GM21529 (cell line): ENCODE measurements around the gene AKT3.
A peak's percentile ranks its signal among the peaks of the same experiment; 100 is the strongest.
"Not testable (repeated sequence)": the region's sequence is repeated elsewhere in the genome, so short reads cannot be mapped to it uniquely, and the experiment has no call there.

ENCODE experiments used
- ATAC-seq: cut with Tn5 transposase; IDR thresholded peaks from one replicate; pipeline ENCODE4 v1.9.1; 2021; ENCODE audit not compliant: unreplicated experiment

AKT3 gene

DNA sequence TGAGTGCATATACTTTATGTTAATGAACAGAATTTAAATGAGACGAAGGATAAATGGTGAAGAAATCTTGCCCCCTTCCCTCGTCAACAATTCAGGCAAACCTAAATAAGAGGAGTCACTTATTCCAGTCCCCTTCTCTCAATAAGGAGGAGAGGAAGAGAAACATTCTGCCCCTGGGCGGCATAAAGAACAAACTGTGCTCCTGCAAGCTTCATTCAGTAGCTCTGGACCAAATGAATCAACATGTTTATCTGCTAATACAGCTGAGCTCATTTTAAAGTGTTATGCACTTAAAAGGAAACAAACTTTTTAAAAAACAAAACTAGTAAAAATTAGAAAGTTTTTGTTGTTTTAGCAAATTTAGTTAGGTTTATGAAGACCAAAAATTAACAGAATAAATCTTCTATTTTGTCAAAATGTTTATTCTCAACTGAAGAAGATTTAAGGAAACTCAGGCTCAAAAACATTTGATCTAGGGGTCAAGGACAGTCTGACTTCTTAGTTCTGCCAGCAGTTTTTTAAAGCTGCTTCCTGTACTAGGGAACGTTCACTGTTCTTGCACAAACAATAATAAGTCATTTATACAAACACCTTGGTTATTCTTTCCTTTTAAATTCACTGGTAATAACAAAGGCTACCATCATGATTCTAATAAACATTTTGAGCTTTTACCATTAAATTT, 58.3 kb downstream of the AKT3 start:
- ATAC-seq, result no peak

DNA sequence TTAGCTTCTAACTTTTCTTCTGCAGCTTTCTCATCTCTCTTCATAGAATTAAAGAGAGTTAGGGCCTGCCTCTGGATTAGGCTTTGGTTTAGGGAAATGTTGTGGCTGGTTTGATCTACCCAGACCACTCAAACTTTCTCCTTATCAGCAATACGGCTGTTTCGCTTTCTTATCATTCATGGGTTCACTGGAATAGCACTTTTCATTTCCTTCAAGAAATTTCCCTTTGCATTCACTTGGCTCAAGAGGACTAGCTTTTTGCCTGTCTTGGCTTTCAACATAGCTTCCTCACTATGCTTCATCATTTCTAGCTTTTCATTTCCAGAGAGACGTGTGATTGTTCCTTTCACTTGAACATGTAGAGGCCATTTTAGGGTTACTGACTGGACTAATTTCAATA, 59.6 kb downstream of the AKT3 start:
- no peak for ATAC-seq

DNA sequence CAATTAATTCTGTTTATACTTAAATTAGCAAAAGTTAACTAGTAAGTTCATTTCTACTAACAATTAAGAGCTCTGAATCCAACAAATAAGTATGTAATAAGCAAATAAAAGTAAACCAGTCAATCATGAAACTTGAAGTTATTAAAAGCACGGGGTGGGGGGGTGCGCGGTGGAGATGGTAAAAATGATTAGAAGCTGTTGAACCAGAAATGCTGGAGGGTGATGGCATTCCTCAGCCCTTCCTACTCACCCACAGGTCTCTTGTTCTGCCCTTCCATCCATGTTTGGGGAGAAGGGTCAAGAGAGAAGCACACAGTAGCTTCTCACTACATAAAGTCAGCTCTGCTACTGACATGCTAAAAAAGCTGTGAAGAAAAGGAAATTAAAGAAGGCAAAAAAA, 63.5 kb downstream of the AKT3 start:
- no peak for ATAC-seq

DNA sequence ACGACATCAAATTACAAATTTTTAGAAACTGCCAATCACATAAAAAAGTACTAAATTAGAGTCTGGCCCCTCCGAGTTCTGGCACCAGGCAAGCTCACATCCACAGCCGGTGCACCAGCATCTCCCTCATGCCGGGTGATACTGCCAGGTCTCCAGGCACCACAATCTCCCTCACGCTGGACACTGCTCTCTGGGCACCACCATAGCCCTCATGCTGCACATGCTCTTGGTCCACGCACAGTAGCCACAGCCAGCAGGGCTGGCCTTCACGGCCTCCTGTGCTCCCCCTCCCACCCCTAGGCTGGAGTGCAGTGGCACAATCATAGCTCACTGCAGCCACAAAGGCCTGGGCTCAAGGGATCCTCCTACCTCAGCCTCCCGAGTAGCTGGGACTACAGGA, 65.5 kb downstream of the AKT3 start:
- ATAC-seq, result no peak

DNA sequence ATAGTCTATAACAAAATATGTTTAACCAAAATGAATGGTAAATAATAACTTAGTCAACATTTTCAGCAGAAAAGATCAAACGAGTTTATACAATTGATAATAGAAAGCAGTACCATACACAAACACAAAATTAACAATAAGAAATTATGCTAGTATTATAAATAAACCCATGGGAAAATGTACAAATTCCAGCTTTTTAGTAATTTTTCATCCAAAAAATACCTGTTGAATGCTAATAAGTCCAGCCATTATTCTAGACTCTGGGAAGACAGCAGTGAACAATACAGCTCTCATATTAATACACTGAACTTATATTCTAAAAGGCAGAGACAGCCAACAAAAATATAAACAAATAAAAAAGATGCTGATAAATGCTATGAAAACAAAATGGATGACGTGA, 66.3 kb downstream of the AKT3 start:
- ATAC-seq, result no peak

DNA sequence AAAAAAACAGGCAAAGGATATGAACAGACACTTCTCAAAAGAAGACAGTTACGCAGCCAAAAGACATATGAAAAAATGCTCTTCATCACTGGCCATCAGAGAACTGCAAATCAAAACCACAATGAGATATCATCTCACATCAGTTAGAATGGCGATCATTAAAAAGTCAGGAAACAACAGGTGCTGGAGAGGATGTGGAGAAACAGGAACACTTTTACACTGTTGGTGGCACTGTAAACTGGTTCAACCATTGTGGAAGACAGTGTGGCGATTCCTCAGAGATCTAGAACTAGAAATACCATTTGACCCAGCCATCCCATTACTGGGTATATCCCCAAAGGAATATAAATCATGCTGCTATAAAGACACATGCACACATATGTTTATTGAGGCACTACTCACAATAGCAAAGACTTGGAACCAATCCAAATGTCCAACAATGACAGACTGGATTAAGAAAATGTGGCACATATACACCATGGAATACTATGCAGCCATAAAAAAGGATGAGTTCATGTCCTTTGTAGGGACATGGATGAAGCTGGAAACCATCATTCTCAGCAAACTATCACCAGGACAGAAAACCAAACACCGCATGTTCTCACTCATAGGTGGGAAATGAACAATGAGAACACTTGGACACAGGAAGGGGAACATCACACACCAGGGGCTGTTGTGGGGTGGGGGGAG, 77.5 kb downstream of the AKT3 start:
- ATAC-seq, result not testable (repeated sequence)

DNA sequence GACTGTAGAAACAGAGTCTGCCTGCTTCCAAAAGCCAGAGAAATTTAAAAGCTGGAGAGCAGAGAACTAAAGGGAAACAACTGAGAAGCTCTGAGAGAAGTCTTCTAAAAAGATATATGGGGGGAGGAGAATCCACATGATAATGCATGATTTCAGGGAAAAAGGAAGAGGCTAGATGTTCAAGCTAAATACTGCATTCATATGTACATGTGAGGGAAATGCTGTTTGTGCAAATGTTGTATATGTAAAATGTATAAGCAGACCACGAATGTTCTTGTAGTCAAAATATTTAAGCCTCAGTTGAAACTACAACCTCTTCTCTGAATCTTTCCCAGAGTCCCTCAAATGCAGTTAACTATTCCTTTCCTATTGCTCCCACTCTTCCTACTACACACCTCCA, 79.2 kb downstream of the AKT3 start:
- no peak for ATAC-seq

DNA sequence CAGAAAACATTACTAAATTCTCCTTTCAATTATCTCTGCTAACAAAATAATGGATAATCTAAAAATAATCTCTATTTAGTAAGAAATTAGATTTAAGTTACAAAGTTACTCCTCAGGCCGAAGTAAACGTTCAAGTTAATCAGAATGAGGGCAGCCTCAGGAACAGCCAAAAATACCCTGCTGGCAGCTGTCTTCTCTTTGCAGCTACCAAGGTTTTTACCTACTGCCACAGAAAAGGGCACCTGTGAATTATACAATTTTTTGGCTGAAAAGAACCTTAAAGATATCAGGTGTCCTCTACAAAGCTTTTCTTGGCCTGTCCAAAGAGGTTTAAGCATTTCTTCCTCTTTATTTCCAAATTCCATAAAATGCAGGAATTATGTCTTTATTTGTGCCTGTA, 84.4 kb downstream of the AKT3 start:
- ATAC-seq, result no peak

DNA sequence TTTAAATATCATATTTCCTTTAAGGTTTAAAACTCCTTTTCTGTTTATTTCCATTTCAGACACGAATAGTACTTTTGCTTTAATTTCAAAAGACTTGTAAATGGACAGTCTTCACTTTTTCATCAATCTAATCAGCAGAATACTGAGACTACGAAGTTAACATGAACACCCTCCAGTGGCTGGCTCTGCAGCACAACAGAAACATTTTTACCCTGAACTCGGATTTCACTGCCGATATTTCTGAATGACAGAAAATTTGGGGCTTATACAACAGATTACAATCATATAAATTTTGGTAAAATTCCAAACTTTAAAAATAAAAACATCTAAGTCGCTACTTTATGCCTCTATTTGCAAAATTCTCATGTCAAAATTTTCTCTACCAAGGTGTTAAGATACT, 86.2 kb downstream of the AKT3 start:
- no peak for ATAC-seq

DNA sequence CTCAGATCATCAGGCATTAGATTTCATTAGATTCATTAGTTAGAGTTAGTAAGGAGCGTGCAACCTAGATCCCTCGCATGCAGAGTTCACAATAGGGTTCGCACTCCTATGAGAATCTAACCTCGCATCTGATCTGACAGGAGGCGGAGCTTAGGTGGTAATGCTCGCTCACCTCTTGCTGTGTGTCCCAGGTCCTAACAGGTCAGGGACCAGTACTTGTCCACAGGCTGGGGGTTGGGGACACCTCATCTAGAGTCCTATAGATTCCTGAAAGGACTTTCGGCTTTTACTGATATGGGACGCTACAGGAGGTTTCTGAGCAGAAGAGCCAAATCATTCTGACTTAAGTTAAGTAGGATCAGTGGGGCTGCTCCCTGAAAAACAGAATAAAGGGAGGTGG, 91.4 kb downstream of the AKT3 start:
- ATAC-seq, result no peak

DNA sequence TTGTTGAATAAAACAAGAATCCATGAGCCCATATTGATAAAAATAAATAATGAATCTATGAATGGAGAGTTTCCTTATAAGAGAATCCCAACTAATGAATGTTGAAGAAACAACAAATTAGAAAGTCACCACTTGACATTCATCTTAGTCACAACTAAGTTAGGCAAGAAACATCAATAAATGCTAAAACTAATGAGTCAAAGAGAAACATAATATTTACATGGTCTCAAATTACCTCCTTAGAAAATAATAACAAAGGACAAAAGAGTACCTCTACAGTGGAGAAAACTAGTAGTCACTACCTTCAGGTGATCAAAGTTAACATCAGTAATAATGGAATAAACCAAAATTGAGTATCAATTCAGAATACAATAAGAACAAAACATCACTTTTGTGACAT, 93.5 kb downstream of the AKT3 start:
- ATAC-seq, result no peak

DNA sequence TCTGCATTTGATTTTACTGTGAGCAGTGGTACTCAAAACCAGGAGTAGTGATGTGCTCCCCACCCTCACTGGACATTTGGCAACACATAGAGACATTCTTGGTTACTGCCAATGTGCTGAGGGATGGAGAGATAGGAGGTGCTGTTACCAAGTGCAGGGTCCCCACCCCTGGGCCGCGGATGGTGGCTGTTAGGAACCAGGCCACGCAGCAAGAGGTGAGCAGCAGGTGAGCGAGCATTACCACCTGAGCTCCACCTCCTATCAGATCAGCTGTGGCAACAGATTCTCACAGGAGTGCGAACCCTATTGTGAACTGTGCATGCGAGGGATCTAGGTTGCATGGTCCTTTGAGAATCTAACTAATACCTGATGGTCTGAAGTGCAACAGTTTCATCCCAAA, 95.7 kb downstream of the AKT3 start:
- no peak for ATAC-seq

DNA sequence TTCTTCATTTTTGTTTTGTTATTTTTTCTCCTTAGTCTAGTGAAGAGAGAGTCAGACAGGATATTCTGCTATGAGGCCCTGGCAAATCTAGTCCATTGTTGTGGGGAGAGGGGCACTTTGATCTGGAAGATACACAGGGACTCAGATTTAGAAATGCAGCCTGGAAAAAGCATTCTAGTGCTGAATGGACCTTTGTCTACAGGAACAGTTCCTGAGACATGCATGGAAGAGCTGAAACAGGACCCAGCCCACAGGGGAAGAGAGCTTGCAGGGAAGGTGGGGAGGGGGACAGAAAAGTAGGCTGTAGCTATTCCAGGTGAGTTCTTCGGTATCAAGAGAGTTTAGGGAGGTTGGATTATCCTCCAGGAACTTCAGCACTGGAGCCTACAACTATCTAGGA, 98.5 kb downstream of the AKT3 start:
- no peak for ATAC-seq

DNA sequence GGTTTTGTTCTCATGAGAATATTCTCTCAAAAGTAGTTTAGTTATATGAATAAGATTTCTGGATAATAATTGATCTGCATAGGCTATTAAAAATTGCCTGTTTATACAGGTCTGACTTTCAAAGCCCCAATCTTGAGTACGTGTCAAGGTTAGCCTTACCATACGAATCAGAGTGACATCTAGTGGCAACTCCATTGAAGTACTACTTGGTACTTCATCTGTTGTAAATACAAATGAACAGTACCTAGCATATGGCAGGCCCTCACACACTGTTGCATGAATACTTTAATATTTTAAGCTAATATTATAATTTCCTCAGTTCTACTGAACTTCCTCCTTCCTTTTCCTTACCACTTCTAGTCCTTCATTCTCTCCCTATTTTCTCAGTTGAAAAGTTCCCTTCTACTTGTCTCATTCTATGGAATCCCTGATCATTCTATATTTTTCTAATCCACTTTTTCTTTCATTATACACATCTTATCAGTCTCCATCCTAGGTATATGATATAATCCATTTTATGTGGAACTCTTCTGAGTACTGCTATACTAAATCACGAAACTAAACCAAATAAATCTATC, 101.2 kb downstream of the AKT3 start:
- peak; percentile 99 for ATAC-seq

DNA sequence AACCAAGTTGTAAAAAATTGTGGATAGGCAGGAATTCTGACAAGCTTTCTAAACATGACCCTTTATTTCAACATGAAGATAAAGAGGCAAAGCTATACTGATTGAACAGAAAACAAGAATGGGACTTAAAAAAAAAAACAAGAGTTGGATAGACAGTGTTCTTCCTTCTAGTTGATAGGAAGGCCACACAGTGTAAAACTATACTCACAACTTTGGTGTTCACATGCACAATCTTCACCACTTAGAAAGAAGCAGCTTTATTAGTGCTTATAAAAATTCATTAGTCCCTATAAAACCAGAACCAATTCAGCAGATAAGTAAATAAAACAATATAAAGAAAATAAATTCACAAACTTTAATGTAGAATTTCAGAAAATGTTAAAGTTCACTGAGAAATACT, 101.8 kb downstream of the AKT3 start:
- ATAC-seq, result no peak

DNA sequence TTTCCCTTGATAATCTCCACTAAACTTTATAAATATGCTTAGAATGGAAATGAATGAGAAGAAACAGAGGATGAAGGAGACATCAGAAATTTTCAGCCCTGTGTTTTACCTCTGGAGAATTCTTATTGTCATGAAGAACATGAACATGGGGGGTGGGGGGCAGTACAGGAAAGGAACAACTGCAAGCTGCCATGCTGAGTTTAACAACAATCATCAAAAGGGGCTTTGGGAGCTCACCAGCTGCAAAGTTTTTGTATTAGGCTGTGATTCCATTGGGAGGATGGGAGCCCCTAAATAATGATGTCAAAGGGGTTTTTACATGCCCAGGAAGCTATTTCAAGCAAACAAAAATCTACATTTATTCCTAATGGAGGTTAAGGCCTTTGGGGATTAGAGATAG, 103.3 kb downstream of the AKT3 start:
- no peak for ATAC-seq

DNA sequence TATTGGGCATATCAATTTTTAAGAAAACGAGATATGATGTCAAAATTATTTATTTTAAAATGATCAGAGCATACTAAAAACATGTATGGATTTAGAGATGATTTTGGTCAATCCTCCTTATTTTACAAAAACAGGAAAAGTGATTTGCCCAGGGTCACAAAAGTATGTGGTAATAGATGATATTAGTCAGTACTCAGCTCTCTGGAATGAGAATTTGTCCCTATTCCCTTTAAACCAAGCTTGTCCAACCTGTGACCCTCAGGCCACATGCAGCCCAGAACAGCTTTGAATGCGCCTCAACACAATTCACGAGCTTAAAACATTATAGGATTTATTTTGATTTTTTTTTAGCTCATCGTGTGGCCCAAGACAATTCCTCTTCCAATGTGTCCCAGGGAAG, 104.7 kb downstream of the AKT3 start:
- no peak for ATAC-seq

DNA sequence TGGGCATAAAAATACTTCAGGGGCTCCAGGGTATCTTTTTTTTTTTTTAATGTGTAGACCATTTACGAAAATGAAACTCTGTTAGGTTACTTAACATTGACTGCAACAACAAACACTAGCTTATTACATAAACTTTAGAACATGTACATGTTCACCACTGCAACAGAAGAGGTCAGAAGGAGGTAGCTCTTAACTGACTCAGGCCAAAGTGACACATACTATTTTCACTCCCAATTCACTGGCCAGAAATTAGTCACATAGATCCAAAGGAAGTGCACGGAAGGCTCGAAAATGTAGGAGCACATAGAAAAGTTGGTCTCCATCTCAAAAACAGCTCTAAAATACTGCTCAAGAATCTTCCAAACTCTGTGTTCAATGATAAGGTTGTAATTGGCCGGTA, 107.2 kb downstream of the AKT3 start:
- no peak for ATAC-seq

DNA sequence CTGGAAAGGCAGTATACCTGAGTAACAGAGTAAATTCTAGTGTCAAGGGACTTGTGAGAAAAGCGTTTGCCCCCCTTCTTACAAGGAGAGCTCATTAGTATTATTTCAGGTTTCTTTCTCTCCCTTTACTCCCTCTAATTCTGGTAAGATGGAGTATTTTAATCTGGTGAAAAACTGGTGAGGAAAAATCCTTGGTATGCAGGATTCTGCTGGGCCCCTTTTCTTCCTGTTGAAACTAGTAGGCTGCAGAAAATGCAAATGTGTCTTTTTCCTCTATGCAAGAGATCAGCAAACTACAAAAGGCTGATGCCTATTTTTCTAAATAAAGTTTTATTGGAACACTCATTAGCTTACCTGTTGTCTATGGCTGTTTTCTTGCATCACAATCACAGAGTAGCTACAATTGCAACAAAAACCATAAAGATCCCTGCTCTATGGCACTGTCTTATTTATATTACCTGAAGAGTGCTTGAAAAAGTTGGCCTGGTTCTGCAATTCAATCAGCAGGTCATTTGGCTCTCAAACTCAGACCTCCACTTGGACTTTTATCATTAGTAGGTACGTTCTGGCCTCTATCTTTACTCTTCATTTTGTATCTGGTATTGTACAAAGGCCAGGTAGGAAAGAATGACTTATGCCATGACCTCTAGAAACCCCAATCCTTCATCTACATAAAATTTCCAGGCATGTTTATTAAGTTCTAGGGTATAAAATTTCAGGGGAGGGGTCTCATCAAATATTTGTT, 109.6 kb downstream of the AKT3 start:
- no peak for ATAC-seq

DNA sequence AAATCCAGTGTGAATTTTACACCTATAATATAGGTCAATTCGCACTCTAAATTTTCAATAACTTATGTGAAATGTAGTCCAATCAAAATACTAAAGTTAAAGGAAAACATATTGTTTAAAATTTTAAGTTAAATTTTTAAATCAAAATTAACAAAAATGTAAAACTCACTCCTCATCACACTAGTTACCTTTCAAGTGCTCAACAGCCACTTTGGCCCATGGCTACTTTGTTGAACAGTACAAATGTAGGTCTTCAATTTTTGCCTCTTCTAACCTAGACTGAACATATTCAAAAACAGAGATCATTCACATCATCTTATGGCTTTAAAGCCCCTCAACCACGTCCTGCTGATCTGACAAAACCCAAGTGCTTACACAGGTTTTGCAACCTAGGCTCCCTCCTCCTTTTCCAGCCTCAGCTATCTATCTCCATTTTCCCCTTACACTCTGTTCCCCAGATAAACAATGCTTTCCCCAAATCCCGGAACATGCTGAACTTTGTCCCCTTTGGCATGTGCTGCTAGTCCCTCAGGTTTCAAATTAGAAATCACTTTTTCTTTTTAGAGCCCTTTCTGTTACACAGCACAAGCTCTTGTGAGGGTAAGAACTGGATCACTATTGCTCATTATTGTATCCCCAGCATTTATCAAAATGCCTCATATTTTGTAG, 110.6 kb downstream of the AKT3 start:
- no peak for ATAC-seq

DNA sequence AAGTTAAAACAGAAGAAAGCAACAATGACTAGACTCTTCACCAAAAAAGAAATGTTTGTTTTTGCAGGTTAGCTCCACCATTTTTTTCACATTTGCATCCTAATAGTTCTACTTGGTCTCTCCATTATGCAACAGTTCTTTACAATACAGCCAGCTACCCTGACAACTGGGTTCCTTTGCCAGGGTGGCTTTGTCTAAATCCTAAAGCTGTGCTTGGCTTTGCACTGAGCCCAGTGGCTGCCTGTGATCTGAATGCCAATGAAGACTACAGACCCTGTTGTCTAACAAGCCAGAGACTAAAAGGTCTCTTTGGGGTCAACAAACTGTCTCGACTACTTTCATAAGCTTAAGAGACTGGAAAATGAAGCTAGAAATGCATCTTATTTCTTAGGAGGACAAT, 112.0 kb downstream of the AKT3 start:
- ATAC-seq, result no peak
